ENCODE measurements around the gene FOSL2. TPM values are rescaled to one million over a fixed set of nuclear protein-coding genes. Genes with fewer than 3 reads are reported as not detected.
A peak's percentile ranks its signal among the peaks of the same experiment; 100 is the strongest.
"Not testable (repeated sequence)": the region's sequence is repeated elsewhere in the genome, so short reads cannot be mapped to it uniquely, and the experiment has no call there.

Gene FOSL2
- total RNA-seq, 5 donors from 2014 or later (not counting 1 experiment from before 2014, with no cell fraction given), result 9.7 to 144 (median 18.5) TPM

- WGBS (ENCODE audit: insufficient coverage), result 83% methylated on average over 13 of the region's 19 CpGs
- H3K4me3 ChIP-seq (ENCODE audit: control insufficient read depth in 1 of 2, extremely low read depth in 1 of 2, low read length in 1 of 2), result no peak overlapping the region
- H3K36me3 ChIP-seq (ENCODE audit: control insufficient read depth in 2 of 2, extremely low read depth in 1 of 2, insufficient read depth in 1 of 2, low read length in 1 of 2), result no peaks in the 10 kb centered on the region
- DNase-seq (no peak), ATAC-seq (replicated peaks in 1 of 4) (no peak)
- Mint-ChIP-seq H3K4me3 (peak overlapping the region in 1 of 3 donors; percentile 75), H3K9me3 (no peaks in the 10 kb centered on the region), H3K27me3 (no peaks in the 10 kb centered on the region), H3K27ac (no peak overlapping the region), H3K36me3 (no peaks in the 10 kb centered on the region), H3K4me1 (peaks cover 41 to 60% (median 44%) of the 10 kb centered on the region in 3 donors)
- no peaks in the 10 kb centered on the region for H3K9me3 ChIP-seq
- ChIA-PET POLR2A (interaction anchor here in 1 of 2 donors (0.6 kb wide), 1 partner anchor 61 kb away, joined by 3 read pairs; no protein-coding TSS in a partner anchor), CTCF (no interaction called here)
- no peak overlapping the region for H3K27ac ChIP-seq (ENCODE audit: low read length)
- peaks cover 18 to 57% of the 10 kb centered on the region in 2 experiments for H3K4me1 ChIP-seq (ENCODE audit: control insufficient read depth in 1 of 2, extremely low read depth in 1 of 2, insufficient read depth in 2 of 2, low read length in 2 of 2)
- H3K27me3 ChIP-seq (replicated peaks in 1 of 2; ENCODE audit: control insufficient read depth in 2 of 2, extremely low read depth in 1 of 2, insufficient read depth in 2 of 2, low read length in 1 of 2), result peaks cover 0 to 11% of the 10 kb centered on the region in 2 experiments
Measured at GRCh38 chr2:28367667-28368356, 24.8 kb upstream of the FOSL2 start.

- Histone ChIP-seq H3K36me3 (ENCODE audit: control insufficient read depth in 2 of 2, extremely low read depth in 1 of 2, insufficient read depth in 1 of 2, low read length in 1 of 2) (no peaks in the 10 kb centered on the region), H3K4me1 (ENCODE audit: control insufficient read depth in 1 of 2, extremely low read depth in 1 of 2, insufficient read depth in 2 of 2, low read length in 2 of 2) (peaks cover 18 to 51% of the 10 kb centered on the region in 2 experiments), H3K27me3 (replicated peaks in 1 of 2; ENCODE audit: control insufficient read depth in 2 of 2, extremely low read depth in 1 of 2, insufficient read depth in 2 of 2, low read length in 1 of 2) (peaks cover 0 to 6% of the 10 kb centered on the region in 2 experiments), H3K4me3 (ENCODE audit: control insufficient read depth in 1 of 2, extremely low read depth in 1 of 2, low read length in 1 of 2) (no peak overlapping the region), H3K9me3 (no peaks in the 10 kb centered on the region), H3K27ac (ENCODE audit: low read length) (no peak overlapping the region)
- ChIA-PET POLR2A (interaction anchor here in 1 of 2 donors (0.6 kb wide), 1 partner anchor 62 kb away, joined by 3 read pairs; no protein-coding TSS in a partner anchor), CTCF (no interaction called here)
- WGBS (ENCODE audit: insufficient coverage), result 98% methylated on average over 6 of the region's 9 CpGs
- peaks cover 39 to 57% (median 41%) of the 10 kb centered on the region in 3 donors for H3K4me1 Mint-ChIP-seq
- no peaks in the 10 kb centered on the region for H3K27me3 Mint-ChIP-seq
- no peaks in the 10 kb centered on the region for H3K36me3 Mint-ChIP-seq
- DNase-seq (no peak), ATAC-seq (replicated peaks in 1 of 4) (no peak)
- no peak overlapping the region for H3K27ac Mint-ChIP-seq
- H3K9me3 Mint-ChIP-seq, result no peaks in the 10 kb centered on the region
- no peak overlapping the region for H3K4me3 Mint-ChIP-seq
Measured at GRCh38 chr2:28368357-28368798, 24.3 kb upstream of the FOSL2 start.

GRCh38 chr2:28369358-28369757 lies 23.3 kb upstream of the FOSL2 start:
- Histone ChIP-seq H3K4me1 (ENCODE audit: control insufficient read depth in 1 of 2, extremely low read depth in 1 of 2, insufficient read depth in 2 of 2, low read length in 2 of 2) (peaks cover 18 to 41% of the 10 kb centered on the region in 2 experiments), H3K36me3 (ENCODE audit: control insufficient read depth in 2 of 2, extremely low read depth in 1 of 2, insufficient read depth in 1 of 2, low read length in 1 of 2) (no peaks in the 10 kb centered on the region), H3K27ac (ENCODE audit: low read length) (no peak overlapping the region), H3K4me3 (ENCODE audit: control insufficient read depth in 1 of 2, extremely low read depth in 1 of 2, low read length in 1 of 2) (no peak overlapping the region), H3K27me3 (replicated peaks in 1 of 2; ENCODE audit: control insufficient read depth in 2 of 2, extremely low read depth in 1 of 2, insufficient read depth in 2 of 2, low read length in 1 of 2) (no peaks in the 10 kb centered on the region), H3K9me3 (no peaks in the 10 kb centered on the region)
- 74% methylated on average over 5 of the region's 5 CpGs for WGBS (ENCODE audit: insufficient coverage)
- POLR2A ChIA-PET, result interaction anchor here (0.5 to 0.6 kb wide), 2 partner anchors 39 to 307 kb away, joined by 3 read pairs; no protein-coding TSS in a partner anchor
- Mint-ChIP-seq H3K36me3 (no peaks in the 10 kb centered on the region), H3K9me3 (no peaks in the 10 kb centered on the region), H3K4me1 (peaks cover 35 to 52% (median 37%) of the 10 kb centered on the region in 3 donors), H3K4me3 (peak overlapping the region in 1 of 3 donors; percentile 28), H3K27ac (peak overlapping the region in 1 of 2 donors; percentile 48), H3K27me3 (no peaks in the 10 kb centered on the region)
- DNase-seq (no peak), ATAC-seq (replicated peaks in 1 of 4) (no peak)
- CTCF ChIA-PET, result no interaction called here

GRCh38 chr2:28370354-28370753 lies 22.3 kb upstream of the FOSL2 start:
- ATAC-seq (replicated peaks in 1 of 4) (no peak), DNase-seq (no peak)
- no peaks in the 10 kb centered on the region for H3K27me3 Mint-ChIP-seq
- no peaks in the 10 kb centered on the region for H3K36me3 ChIP-seq (ENCODE audit: control insufficient read depth in 2 of 2, extremely low read depth in 1 of 2, insufficient read depth in 1 of 2, low read length in 1 of 2)
- H3K9me3 Mint-ChIP-seq, result no peaks in the 10 kb centered on the region
- POLR2A ChIA-PET, result interaction anchor here (0.6 to 0.7 kb wide), 3 partner anchors 15 to 125 kb away, joined by 3 to 4 read pairs (median 3); no protein-coding TSS in a partner anchor
- CTCF ChIA-PET, result no interaction called here
- no peak overlapping the region for H3K4me3 Mint-ChIP-seq
- no peak overlapping the region for H3K4me3 ChIP-seq (ENCODE audit: control insufficient read depth in 1 of 2, extremely low read depth in 1 of 2, low read length in 1 of 2)
- no peaks in the 10 kb centered on the region for H3K27me3 ChIP-seq (replicated peaks in 1 of 2; ENCODE audit: control insufficient read depth in 2 of 2, extremely low read depth in 1 of 2, insufficient read depth in 2 of 2, low read length in 1 of 2)
- 95% methylated on average over 2 of the region's 3 CpGs for WGBS (ENCODE audit: insufficient coverage)
- no peak overlapping the region for H3K27ac ChIP-seq (ENCODE audit: low read length)
- no peak overlapping the region for H3K27ac Mint-ChIP-seq
- no peaks in the 10 kb centered on the region for H3K9me3 ChIP-seq
- no peaks in the 10 kb centered on the region for H3K36me3 Mint-ChIP-seq
- H3K4me1 ChIP-seq (ENCODE audit: control insufficient read depth in 1 of 2, extremely low read depth in 1 of 2, insufficient read depth in 2 of 2, low read length in 2 of 2), result peaks cover 13 to 31% of the 10 kb centered on the region in 2 experiments
- peaks cover 26 to 42% (median 27%) of the 10 kb centered on the region in 3 donors for H3K4me1 Mint-ChIP-seq

GRCh38 chr2:28371728-28372127 lies 20.9 kb upstream of the FOSL2 start:
- H3K4me3 ChIP-seq (ENCODE audit: control insufficient read depth in 1 of 2, extremely low read depth in 1 of 2, low read length in 1 of 2); DNase-seq; H3K4me3 Mint-ChIP-seq; H3K27ac ChIP-seq (ENCODE audit: low read length); H3K27me3 ChIP-seq (replicated peaks in 1 of 2; ENCODE audit: control insufficient read depth in 2 of 2, extremely low read depth in 1 of 2, insufficient read depth in 2 of 2, low read length in 1 of 2); ATAC-seq (replicated peaks in 1 of 4); H3K27ac Mint-ChIP-seq; H3K9me3 Mint-ChIP-seq; H3K27me3 Mint-ChIP-seq; H3K36me3 Mint-ChIP-seq; H3K9me3 ChIP-seq; H3K36me3 ChIP-seq (ENCODE audit: control insufficient read depth in 2 of 2, extremely low read depth in 1 of 2, insufficient read depth in 1 of 2, low read length in 1 of 2); POLR2A ChIA-PET: not testable (repeated sequence)
- H3K4me1 ChIP-seq (ENCODE audit: control insufficient read depth in 1 of 2, extremely low read depth in 1 of 2, insufficient read depth in 2 of 2, low read length in 2 of 2), result peaks cover 0 to 18% of the 10 kb centered on the region in 2 experiments
- no CpG with 5 or more reads among the region's 4 CpGs for WGBS (ENCODE audit: insufficient coverage)
- peaks cover 12 to 28% (median 14%) of the 10 kb centered on the region in 3 donors for H3K4me1 Mint-ChIP-seq
- CTCF ChIA-PET, result interaction anchor here in 1 of 2 donors (0.6 kb wide), 1 partner anchor 65 kb away, joined by 5 read pairs; no protein-coding TSS in a partner anchor

GRCh38 chr2:28373854-28374253 lies 18.8 kb upstream of the FOSL2 start:
- DNase-seq, result no peak
- Mint-ChIP-seq H3K27ac (no peak overlapping the region), H3K9me3 (no peaks in the 10 kb centered on the region), H3K4me3 (no peak overlapping the region), H3K27me3 (no peaks in the 10 kb centered on the region), H3K36me3 (no peaks in the 10 kb centered on the region), H3K4me1 (peaks cover 6 to 23% (median 9%) of the 10 kb centered on the region in 3 donors)
- ChIA-PET POLR2A (no interaction called here), CTCF (no interaction called here)
- no peaks in the 10 kb centered on the region for H3K36me3 ChIP-seq (ENCODE audit: control insufficient read depth in 2 of 2, extremely low read depth in 1 of 2, insufficient read depth in 1 of 2, low read length in 1 of 2)
- peaks cover 6 to 17% of the 10 kb centered on the region in 2 experiments for H3K4me1 ChIP-seq (ENCODE audit: control insufficient read depth in 1 of 2, extremely low read depth in 1 of 2, insufficient read depth in 2 of 2, low read length in 2 of 2)
- WGBS (ENCODE audit: insufficient coverage), result no CpG with 5 or more reads among the region's 4 CpGs
- H3K27ac ChIP-seq (ENCODE audit: low read length), result no peak overlapping the region
- H3K9me3 ChIP-seq, result no peaks in the 10 kb centered on the region
- no peak for ATAC-seq (replicated peaks in 1 of 4)
- H3K4me3 ChIP-seq (ENCODE audit: control insufficient read depth in 1 of 2, extremely low read depth in 1 of 2, low read length in 1 of 2), result no peak overlapping the region
- no peaks in the 10 kb centered on the region for H3K27me3 ChIP-seq (replicated peaks in 1 of 2; ENCODE audit: control insufficient read depth in 2 of 2, extremely low read depth in 1 of 2, insufficient read depth in 2 of 2, low read length in 1 of 2)

All from T-cell (primary cell).